HepG2 (cell line): ENCODE data around the gene TRPT1. TPM values are rescaled to one million over a fixed set of nuclear protein-coding genes. Genes with fewer than 3 reads are reported as not detected.

Source experiments
- CHD4 ChIP-seq: fragments of 200-600 bp; sonication (generic); IDR thresholded peaks from 2 replicates; pipeline ENCODE4 v1.7.0; 2017; ENCODE audit warnings: mild to moderate bottlenecking, low read length, borderline replicate concordance
- FOXK1 ChIP-seq: sonication (generic); formaldehyde crosslinking; IDR thresholded peaks from 2 replicates; pipeline ENCODE4 v1.4.0; 2020; ENCODE audit warnings: low read depth, missing genetic modification reagents, borderline replicate concordance
- GFI1 ChIP-seq: sonication (generic); formaldehyde crosslinking; IDR thresholded peaks from 2 replicates; pipeline ENCODE4 v1.5.0; 2020; ENCODE audit warnings: missing genetic modification reagents, mild to moderate bottlenecking, borderline replicate concordance
- HNF1B ChIP-seq: sonication (generic); formaldehyde crosslinking; IDR thresholded peaks from 2 replicates; pipeline ENCODE4 v1.5.1; 2020; ENCODE audit warnings: mild to moderate bottlenecking, moderate library complexity, missing genetic modification reagents
- HNRNPUL1 ChIP-seq: fragments of 200-400 bp; formaldehyde crosslinking; IDR thresholded peaks from 2 replicates; pipeline ENCODE4 v1.6.1; 2017; ENCODE audit warnings: low read depth, mild to moderate bottlenecking, low read length, moderate library complexity
- POLR2A ChIP-seq, 2 experiments: IDR thresholded peaks; 2 replicates each; pipeline ENCODE4 v1.6.1; 2011; ENCODE audit warnings: low read depth in 2 of 2, low read length in 2 of 2, mild to moderate bottlenecking in 1 of 2, moderate library complexity in 1 of 2; ENCODE audit not compliant: insufficient read depth in 1 of 2
- SALL2 ChIP-seq: sonication (generic); formaldehyde crosslinking; IDR thresholded peaks from 2 replicates; pipeline ENCODE4 v1.8.1; 2023; ENCODE audit warnings: mild to moderate bottlenecking, missing genetic modification reagents, inconsistent platforms
- SNAPC2 ChIP-seq: sonication (generic); formaldehyde crosslinking; IDR thresholded peaks from 2 replicates; pipeline ENCODE4 v1.8.1; 2022; ENCODE audit warnings: mild to moderate bottlenecking, missing genetic modification reagents
- USF2 ChIP-seq, 2 experiments: sonication (generic) in 1 of 2; formaldehyde crosslinking in 1 of 2; IDR thresholded peaks; 2 replicates each; pipeline versions ENCODE4 v1.5.1 to v1.6.1; 2011 to 2020; ENCODE audit warnings: borderline replicate concordance in 1 of 2, low read depth in 1 of 2, low read length in 1 of 2, mild to moderate bottlenecking in 1 of 2, missing genetic modification reagents in 1 of 2, moderate library complexity in 1 of 2
- ZBTB20 ChIP-seq: sonication (generic); formaldehyde crosslinking; IDR thresholded peaks from 2 replicates; pipeline ENCODE4 v1.8.1; 2023; ENCODE audit warnings: missing genetic modification reagents, low read depth, mild to moderate bottlenecking, borderline replicate concordance
- ZBTB44 ChIP-seq: sonication (generic); formaldehyde crosslinking; IDR thresholded peaks from 2 replicates; pipeline ENCODE4 v1.4.0; 2020; ENCODE audit warnings: missing genetic modification reagents
- ZNF124 ChIP-seq: sonication (generic); formaldehyde crosslinking; IDR thresholded peaks from 2 replicates; pipeline ENCODE4 v1.4.0; 2020; ENCODE audit warnings: missing genetic modification reagents
- ZNF138 ChIP-seq: sonication (generic); formaldehyde crosslinking; IDR thresholded peaks from 2 replicates; pipeline ENCODE4 v1.5.0; 2020; ENCODE audit warnings: mild to moderate bottlenecking, low read depth, missing genetic modification reagents
- ZNF207 ChIP-seq: fragments of 450-650 bp; IDR thresholded peaks from 2 replicates; pipeline ENCODE4 v1.6.1; 2016; ENCODE audit warnings: antibody characterized with exemption, borderline replicate concordance
- ZNF253 ChIP-seq: sonication (generic); formaldehyde crosslinking; IDR thresholded peaks from 2 replicates; pipeline ENCODE4 v1.8.0; 2022; ENCODE audit warnings: mild to moderate bottlenecking, missing genetic modification reagents, borderline replicate concordance
- ZNF292 ChIP-seq: sonication (generic); formaldehyde crosslinking; IDR thresholded peaks from 2 replicates; pipeline ENCODE4 v1.8.1; 2022; ENCODE audit warnings: mild to moderate bottlenecking, low read depth, missing genetic modification reagents, borderline replicate concordance
- ZNF331 ChIP-seq: sonication (generic); formaldehyde crosslinking; IDR thresholded peaks from 2 replicates; pipeline ENCODE4 v1.4.0; 2020; ENCODE audit warnings: missing genetic modification reagents
- ZNF484 ChIP-seq: sonication (generic); formaldehyde crosslinking; IDR thresholded peaks from 2 replicates; pipeline ENCODE4 v1.5.1; 2020; ENCODE audit warnings: mild to moderate bottlenecking, low read depth, missing genetic modification reagents, borderline replicate concordance
- ZNF597 ChIP-seq: sonication (generic); formaldehyde crosslinking; IDR thresholded peaks from 2 replicates; pipeline ENCODE4 v1.5.0; 2020; ENCODE audit warnings: missing genetic modification reagents
- ZNF672 ChIP-seq: sonication (generic); formaldehyde crosslinking; IDR thresholded peaks from 2 replicates; pipeline ENCODE4 v1.8.1; 2022; ENCODE audit warnings: missing genetic modification reagents
- ZNF850 ChIP-seq: sonication (generic); formaldehyde crosslinking; conservative IDR thresholded peaks from 2 replicates; pipeline ENCODE4 v1.9.0; 2021; ENCODE audit warnings: mild to moderate bottlenecking, missing genetic modification reagents
- ZSCAN30 ChIP-seq: sonication (generic); formaldehyde crosslinking; IDR thresholded peaks from 2 replicates; pipeline ENCODE4 v1.5.0; 2020; ENCODE audit warnings: mild to moderate bottlenecking, missing genetic modification reagents
- polyA plus RNA-seq, 8 experiments: library from polyadenylated mRNA; depleted of rRNA in 3 of 8; stranded (reverse) in 7 of 8; unstranded in 1 of 8; fragments of >200 nt; fragmentation: Illumina TruSeq in 4 of 8; extraction: Trizol in 4 of 8; gene quantifications; 2 replicates each; pipeline versions ENCODE4 v1.2.1 to v1.2.3, GENCODE V29; 2011 to 2016; ENCODE audit warnings: low read depth in 4 of 8, missing spikeins in 1 of 8, mixed read lengths in 1 of 8; ENCODE audit not compliant: insufficient read depth in 1 of 8
- total RNA-seq, 5 experiments: library from RNA; depleted of rRNA; stranded (reverse); fragments of >200 nt; fragmentation: Illumina TruSeq; extraction: Trizol; gene quantifications; 2 replicates each; pipeline ENCODE4 v1.2.3, GENCODE V29; 2016; ENCODE audit warnings: low read depth in 1 of 5

TRPT1 gene
- total and polyA plus RNA-seq, 2 of the 13 experiments (the other 11 are each of a cell fraction or from before 2014, with no cell fraction given) = 24.8 to 40.7 TPM

GRCh38 chr11:64185175-64185692, 40.8 kb downstream of the TRPT1 start (continued):
- TF ChIP-seq HNF1B (CRISPR knock-in tag) (no peak; the same call in 1 of the 2 replicates), ZNF138 (CRISPR knock-in tag) (peak; percentile 96), ZNF850 (no peak), ZNF253 (CRISPR knock-in tag) (peak; percentile 96), SNAPC2 (CRISPR knock-in tag) (peak; percentile 93), HNRNPUL1 (no peak), USF2 (IDR thresholded peaks at IDR 0.05; ENCODE audit: low read depth, low read length) (peak; percentile 61; the same call in 1 of the 2 replicates), USF2 (CRISPR knock-in tag; IDR thresholded peaks at IDR 0.05; ENCODE audit: borderline replicate concordance) (peak; percentile 94), GFI1 (CRISPR knock-in tag) (peak; percentile 85), ZNF292 (no peak; the same call in 1 of the 2 replicates), ZNF672 (CRISPR knock-in tag) (no peak), ZNF331 (peak; percentile 79; the same call in 1 of the 2 replicates), ZNF207 (no peak), SALL2 (CRISPR knock-in tag) (peak; percentile 72; the same call in 1 of the 2 replicates), ZBTB44 (0 out of 2 replicates have a peak, but pooled peaks have one; percentile 47), CHD4 (no peak), FOXK1 (CRISPR knock-in tag) (no peak), ZNF484 (no peak), ZNF124 (CRISPR knock-in tag) (peak; percentile 73), POLR2A (IDR thresholded peaks at IDR 0.05; ENCODE audit: insufficient read depth in 1 of 2, low read depth in 2 of 2, low read length in 2 of 2) (peak; percentile 96 to 99), ZBTB20 (peak; percentile 79; the same call in 1 of the 2 replicates), ZNF597 (CRISPR knock-in tag) (no peak), ZSCAN30 (CRISPR knock-in tag) (peak; percentile 68; the same call in 1 of the 2 replicates)
